Measurements from ENCODE around the gene ANO1. TPM values are rescaled to one million over a fixed set of nuclear protein-coding genes. Genes with fewer than 3 reads are reported as not detected.

ANO1 gene
- total and polyA plus RNA-seq, 2 of the 8 experiments (the other 6 are each of a cell fraction or from before 2014, with no cell fraction given) = 4.7 to 5.0 TPM

- no peak overlapping the region for H4K91ac ChIP-seq (replicated peaks; ENCODE audit: insufficient read length, low read length)
- H3K18ac ChIP-seq (ENCODE audit: extremely low read depth, low read length) = no peak overlapping the region
- H4K20me1 ChIP-seq (replicated peaks in 1 of 2; ENCODE audit: control insufficient read depth in 1 of 2, insufficient read depth in 2 of 2, low read length in 2 of 2) = no peaks in the 10 kb centered on the region
- H3K23me2 ChIP-seq (ENCODE audit: low read depth, low read length) = 0 out of 2 replicates have a peak, but pooled peaks cover 3% of the 10 kb centered on the region
- FAIRE-seq (no peak), DNase-seq (ENCODE audit: low read depth in 1 of 2, low spot score in 2 of 2) (no peak)
- TF ChIP-seq RNF2 (IDR thresholded peaks at IDR 0.05; ENCODE audit: borderline replicate concordance, low read depth, low read length, missing control alignments, poor library complexity, severe bottlenecking) (no peak), SP2 (IDR thresholded peaks at IDR 0.05; ENCODE audit: low read length) (no peak), HDAC2 (IDR thresholded peaks at IDR 0.05; ENCODE audit: borderline replicate concordance in 1 of 2, low read depth in 2 of 2, low read length in 2 of 2) (no peak), RBBP5 (IDR thresholded peaks at IDR 0.05; ENCODE audit: borderline replicate concordance, low read depth, low read length) (no peak), PHF8 (conservative IDR thresholded peaks at IDR 0.05; ENCODE audit: low read depth, low read length) (no peak), CHD2 (IDR thresholded peaks at IDR 0.05; ENCODE audit: low read length) (no peak), SIN3A (conservative IDR thresholded peaks at IDR 0.05 in 1 of 2, IDR thresholded peaks at IDR 0.05 in 1 of 2; ENCODE audit: low read depth in 1 of 2, low read length in 2 of 2) (no peak), CTBP2 (IDR thresholded peaks at IDR 0.05; ENCODE audit: borderline replicate concordance, insufficient read depth, insufficient read length, low read length) (no peak), BCL11A (IDR thresholded peaks at IDR 0.05; ENCODE audit: low read depth in 2 of 2, low read length in 2 of 2) (no peak), JUN (IDR thresholded peaks at IDR 0.05; ENCODE audit: low read depth, low read length) (no peak), CBX8 (IDR thresholded peaks at IDR 0.05; ENCODE audit: borderline replicate concordance, low read depth, low read length) (no peak), RXRA (IDR thresholded peaks at IDR 0.05; ENCODE audit: insufficient read depth, low read depth, low read length) (no peak), TEAD4 (IDR thresholded peaks at IDR 0.05; ENCODE audit: low read depth, low read length) (no peak), CREB1 (IDR thresholded peaks at IDR 0.05) (no peak)
- no peak overlapping the region for H2AFZ ChIP-seq (ENCODE audit: low read length)
- 91% methylated on average over 7 of the region's 12 CpGs; no CpG with 5 or more reads in 1 of the 2 experiments for WGBS, 2 experiments (ENCODE audit: extremely low coverage in 1 of 2, insufficient coverage in 1 of 2, insufficient read length in 1 of 2, insufficient replicate concordance in 2 of 2, low coverage in 1 of 2, low lambda C conversion rate in 2 of 2, missing lambda C conversion rate in 1 of 2)
- H4K8ac ChIP-seq (ENCODE audit: extremely low read depth, insufficient read depth, low read length) = no peak overlapping the region
- peaks cover 0 to 10% (median 5%) of the 10 kb centered on the region in 4 experiments; a peak in 4 of 7 replicates for H3K4me1 ChIP-seq (replicated peaks in 1 of 4; ENCODE audit: control insufficient read depth in 3 of 4, insufficient read depth in 4 of 4, low read length in 3 of 4)
- no peak overlapping the region for H2BK120ac ChIP-seq (replicated peaks; ENCODE audit: low read depth, low read length)
- H3K23ac ChIP-seq (ENCODE audit: insufficient read length) = no peak overlapping the region
- H2BK15ac ChIP-seq (ENCODE audit: low read length) = no peak overlapping the region
- no peak overlapping the region for H2AK5ac ChIP-seq (ENCODE audit: low read depth, low read length)
- H3K27ac ChIP-seq (ENCODE audit: low read depth, low read length) = no peak overlapping the region
- H3K4me3 ChIP-seq (ENCODE audit: extremely low read depth in 1 of 4, insufficient read depth in 2 of 4, low read depth in 3 of 4, low read length in 4 of 4) = no peak overlapping the region
- H3K36me3 ChIP-seq (ENCODE audit: control insufficient read depth in 2 of 4, insufficient read depth in 4 of 4, low read length in 3 of 4) = no peaks in the 10 kb centered on the region
- H3K4me2 ChIP-seq (ENCODE audit: insufficient read depth in 1 of 2, low read depth in 2 of 2, low read length in 2 of 2) = no peak overlapping the region
- H3K79me1 ChIP-seq (ENCODE audit: low read depth, low read length) = no peaks in the 10 kb centered on the region
- H3K14ac ChIP-seq (ENCODE audit: insufficient read length) = no peak overlapping the region
- no peak overlapping the region for H2BK12ac ChIP-seq (ENCODE audit: low read depth, low read length)
- no peak overlapping the region for H3K4ac ChIP-seq (replicated peaks; ENCODE audit: insufficient read length, low read depth, low read length)
- H3K9ac ChIP-seq (replicated peaks in 1 of 4; ENCODE audit: extremely low read depth in 1 of 4, low read depth in 3 of 4, low read length in 3 of 4) = no peak overlapping the region
- H2BK5ac ChIP-seq (ENCODE audit: low read depth, low read length) = no peak overlapping the region
- no peaks in the 10 kb centered on the region for H3K27me3 ChIP-seq (replicated peaks in 1 of 4; ENCODE audit: control insufficient read depth in 3 of 4, extremely low read depth in 1 of 4, insufficient read depth in 3 of 4, low read length in 3 of 4)
- ChIA-PET POLR2A (ENCODE audit: partially characterized antibody) (interaction anchor here (0.8 to 1.2 kb wide), 2 partner anchors 19 to 145 kb away, joined by 3 read pairs; no protein-coding TSS in a partner anchor), CTCF (ENCODE audit: partially characterized antibody) (interaction anchor here (0.6 to 1.6 kb wide), 10 partner anchors 15 to 1618 kb away, joined by 3 to 4 read pairs (median 3); no protein-coding TSS in a partner anchor)
- H2BK20ac ChIP-seq (ENCODE audit: low read length) = no peak overlapping the region
- no peak overlapping the region for H4K5ac ChIP-seq (ENCODE audit: insufficient read length, low read depth, low read length)
- H3K56ac ChIP-seq (replicated peaks; ENCODE audit: insufficient read length, low read depth, low read length) = no peak overlapping the region
- no peaks in the 10 kb centered on the region for H3K9me3 ChIP-seq (ENCODE audit: insufficient read depth in 2 of 2, low read depth in 1 of 2, low read length in 1 of 2)
- no peaks in the 10 kb centered on the region for H3K79me2 ChIP-seq (ENCODE audit: control insufficient read depth in 1 of 2, insufficient read depth in 2 of 2, low read length in 2 of 2)
These were observed 27.2 kb downstream of the ANO1 start for GRCh38 chr11:70105369-70105754.
